CD4-positive, alpha-beta T cell treated with Interleukin-2 at 100 ng/mL for 4 hours (primary cell): ENCODE measurements around the gene PSMB2.

Experiments used
- DNase-seq: peaks from one replicate; pipeline ENCODE4 v3.0.0-alpha.2; 2020; ENCODE audit warnings: low spot score

The PSMB2 gene

DNA sequence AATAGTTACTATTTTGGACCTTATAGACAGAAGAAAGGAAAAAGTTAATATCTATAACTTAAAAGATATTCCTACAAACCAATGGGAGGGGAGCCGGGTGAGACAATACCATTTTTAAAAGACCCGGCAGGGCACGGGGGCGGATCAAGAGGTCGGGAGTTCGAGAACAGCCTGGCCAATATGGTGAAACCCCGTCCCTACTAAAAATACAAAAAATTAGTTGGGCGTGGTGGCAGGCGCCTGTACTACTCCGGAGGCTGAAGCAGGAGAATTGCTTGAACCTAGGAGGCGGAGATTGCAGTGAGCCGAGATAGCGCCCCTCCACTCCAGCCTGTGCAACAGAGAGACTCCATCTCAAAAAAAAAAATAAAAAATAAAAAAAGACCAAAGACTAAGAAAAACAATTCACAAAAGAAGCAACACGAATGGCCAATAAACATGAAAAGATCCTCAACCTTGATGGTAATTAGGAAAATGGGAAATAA, 1.2 kb upstream of the PSMB2 start:
- no peak for DNase-seq

DNA sequence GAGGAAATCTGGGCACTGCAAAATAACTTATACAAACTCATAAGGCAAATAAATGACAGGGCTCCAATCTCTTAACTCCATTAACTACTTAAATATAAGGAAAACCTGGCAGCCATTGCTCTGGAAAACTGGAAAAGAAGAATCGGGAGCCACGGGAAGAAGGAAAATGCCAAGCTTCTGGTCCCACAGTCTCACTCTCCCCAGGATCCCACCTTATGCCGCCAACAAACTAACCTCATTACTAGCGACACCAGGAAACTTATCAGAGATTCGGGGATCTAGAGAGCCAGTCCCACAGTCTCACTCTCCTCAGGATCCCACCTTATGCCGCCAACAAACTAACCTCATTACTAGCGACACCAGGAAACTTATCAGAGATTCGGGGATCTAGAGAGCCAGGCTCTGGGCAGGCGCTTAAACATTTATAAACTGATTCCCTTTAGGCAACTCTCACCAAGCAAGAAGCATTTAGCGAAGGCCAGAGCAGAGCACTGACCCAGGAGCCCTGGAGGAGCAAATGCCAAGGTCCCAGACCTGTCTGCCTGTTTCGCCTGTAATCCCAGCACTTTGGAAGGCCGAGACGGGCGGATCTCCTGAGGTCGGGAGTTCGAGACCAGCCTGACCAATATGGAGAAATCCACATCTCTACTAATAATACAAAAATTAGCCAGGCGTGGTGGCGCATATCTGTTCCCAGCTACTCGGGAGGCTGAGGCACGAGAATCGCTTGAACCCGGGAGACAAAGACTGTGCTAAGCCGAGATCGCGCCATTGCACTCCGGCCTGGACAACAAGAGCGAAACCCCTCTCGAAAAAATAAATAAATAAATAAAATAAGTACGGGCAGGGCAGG, 720 bp downstream of the PSMB2 start:
- DNase-seq = no peak

DNA sequence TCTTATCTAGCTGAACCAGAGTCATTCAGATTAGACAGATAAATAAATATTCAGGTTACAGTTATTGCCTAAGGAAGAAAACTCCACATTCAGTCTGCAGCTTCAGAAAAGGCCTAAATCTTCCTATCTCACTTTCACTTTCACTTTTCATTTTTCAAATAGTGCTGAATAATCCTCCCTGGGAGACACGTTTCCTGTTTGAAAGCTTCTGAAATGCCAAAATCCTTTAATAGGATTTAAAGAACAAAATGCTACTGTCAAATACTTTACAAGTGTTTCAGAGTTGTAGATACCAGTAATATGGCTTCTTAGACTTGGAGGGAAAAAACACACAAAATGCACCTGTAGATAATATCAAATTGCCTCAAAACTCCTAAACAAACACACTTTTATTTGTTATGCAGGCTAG, 3.9 kb downstream of the PSMB2 start:
- DNase-seq = peak; percentile 39

DNA sequence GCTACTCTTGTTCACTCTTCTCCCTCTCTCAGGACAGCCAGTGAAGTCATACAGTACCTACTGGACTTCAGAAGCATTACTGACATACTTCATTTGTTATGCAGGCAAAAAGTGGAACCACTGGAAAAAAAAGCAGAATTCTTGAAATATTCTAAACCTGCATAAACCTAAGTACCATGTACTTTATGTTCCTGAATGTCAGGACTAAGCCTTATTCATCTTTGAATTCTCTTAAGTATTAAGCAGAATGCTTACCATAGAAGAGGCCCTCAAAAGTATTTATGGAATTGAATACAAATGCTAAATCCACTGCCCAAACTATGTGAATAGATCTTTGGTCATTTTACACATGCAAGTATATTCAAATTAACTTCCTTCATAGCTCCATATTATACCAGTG, 7.8 kb downstream of the PSMB2 start:
- DNase-seq = no peak

DNA sequence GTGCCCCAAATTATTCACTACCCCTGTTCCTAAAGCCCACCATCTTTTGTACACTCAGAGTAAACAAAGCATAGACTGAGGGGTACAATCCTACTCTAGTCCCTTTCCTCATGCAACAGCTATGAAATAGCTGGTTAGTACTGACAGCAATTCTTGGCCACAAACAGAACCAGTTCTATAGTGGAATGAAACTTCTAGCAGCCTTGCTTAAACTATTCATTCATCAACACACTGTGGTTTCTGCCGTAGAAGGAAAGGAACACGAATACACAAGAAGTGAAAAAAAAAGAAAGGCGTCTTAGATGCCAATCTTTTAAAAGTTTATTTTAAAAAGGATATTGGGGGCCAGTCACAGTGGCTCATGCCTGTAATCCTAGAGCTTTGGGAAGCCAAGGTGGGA, 9.9 kb downstream of the PSMB2 start:
- DNase-seq = no peak

DNA sequence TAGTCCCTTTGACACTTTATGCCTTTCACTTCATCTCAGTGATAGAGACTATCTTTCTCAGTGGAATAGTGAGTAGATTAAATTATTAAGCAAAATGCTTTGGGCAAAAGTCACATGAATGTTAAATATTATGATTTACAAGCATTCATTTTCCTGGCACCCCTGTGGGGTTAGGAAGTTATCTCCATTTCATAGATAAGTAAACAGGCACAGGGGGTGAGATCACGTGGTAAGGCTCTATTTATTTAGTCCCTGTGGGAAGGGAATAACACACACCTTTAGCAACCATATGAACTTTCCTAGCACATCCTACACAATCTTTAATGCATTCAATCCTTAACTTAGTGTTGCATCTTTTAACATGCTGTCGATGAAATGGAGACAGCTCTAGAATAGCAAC, 12.3 kb downstream of the PSMB2 start:
- no peak for DNase-seq

DNA sequence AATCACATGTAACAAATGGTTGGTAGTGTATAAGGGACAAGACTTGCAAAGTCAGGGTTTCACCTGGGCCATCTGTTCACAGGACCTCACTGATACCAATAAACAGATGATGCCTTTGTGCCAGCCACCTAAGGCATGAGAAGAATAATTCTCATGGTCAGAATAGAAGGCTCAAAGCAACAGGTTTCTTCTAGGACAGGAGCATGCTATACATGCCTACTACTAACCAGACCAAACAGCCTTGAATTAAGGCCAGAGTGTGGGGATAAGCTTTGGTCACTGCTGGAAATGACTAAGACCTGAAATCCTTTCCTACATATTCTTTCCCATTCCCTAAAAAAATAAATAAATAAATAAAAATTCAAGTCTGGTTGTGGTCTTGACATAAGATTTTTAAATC, 17.5 kb downstream of the PSMB2 start:
- DNase-seq = no peak

DNA sequence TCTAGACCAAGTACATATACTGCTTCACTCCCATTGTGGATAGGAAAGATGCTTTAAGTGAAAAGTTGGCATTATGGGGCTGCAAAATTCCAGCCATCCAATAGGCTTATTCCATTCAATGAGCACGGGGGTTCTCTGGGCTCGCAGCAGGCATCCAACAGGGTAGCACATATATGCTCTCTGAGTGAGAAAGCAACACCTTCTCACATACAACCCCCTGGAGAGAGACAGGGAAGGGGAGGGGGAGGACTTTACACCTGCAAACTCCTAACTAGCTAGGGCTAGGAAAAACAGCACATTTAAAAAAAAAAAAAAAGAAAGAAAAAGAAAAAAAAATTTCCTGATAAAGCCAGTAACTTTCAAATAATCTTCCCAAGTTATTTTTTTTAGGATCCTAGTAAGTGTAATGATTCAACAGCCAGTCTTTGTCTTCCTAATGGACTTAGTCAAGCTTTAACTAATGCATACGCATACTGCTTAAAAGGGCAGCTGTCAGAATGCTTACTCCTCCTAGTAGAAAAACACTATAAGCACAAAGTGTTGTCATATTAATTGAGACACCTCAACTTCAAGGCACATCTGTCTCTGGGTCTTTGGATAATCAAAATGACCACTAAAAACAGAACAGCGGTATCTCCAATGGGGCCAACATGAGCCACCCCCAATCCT, 18.7 kb downstream of the PSMB2 start:
- no peak for DNase-seq

DNA sequence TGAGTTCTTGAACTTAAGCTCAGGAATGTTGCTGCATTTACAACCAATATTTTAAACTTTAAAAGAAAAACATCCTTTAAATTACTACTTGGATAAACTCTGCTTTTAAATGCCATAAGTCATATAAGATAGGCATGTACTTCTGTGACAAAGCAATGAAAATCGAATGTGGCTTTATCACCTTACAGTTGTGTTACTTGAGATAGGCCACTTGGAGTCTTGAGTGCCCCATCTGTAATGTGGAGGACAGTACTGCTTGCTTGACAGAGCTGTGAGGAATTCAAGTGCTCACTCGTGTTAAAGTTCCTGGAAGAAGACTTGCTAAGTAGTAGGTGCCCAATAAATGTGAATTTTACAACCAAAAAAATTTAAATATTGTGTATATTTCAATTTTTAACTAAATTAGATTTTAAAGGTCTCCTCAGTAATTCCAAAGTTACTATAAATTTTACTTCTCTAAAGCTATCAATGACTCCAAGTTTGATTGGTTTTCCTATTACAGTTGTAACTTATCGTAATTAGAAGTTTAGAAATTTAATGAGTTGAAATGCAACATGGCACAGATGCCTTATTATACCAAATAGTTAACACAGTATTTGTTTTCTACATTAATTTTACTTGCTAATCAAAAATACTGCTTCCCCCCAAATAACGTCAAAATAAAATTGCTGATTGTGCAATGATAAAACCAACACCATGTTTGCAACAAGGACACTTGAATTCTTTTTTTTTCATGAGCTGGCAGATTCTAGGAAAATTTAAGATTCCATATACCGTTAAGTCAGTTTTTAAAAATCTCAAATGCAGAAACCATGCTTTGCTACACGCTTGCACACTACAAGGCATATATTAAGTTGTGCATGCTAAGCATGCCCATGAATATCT, 21.8 kb downstream of the PSMB2 start:
- no peak for DNase-seq

DNA sequence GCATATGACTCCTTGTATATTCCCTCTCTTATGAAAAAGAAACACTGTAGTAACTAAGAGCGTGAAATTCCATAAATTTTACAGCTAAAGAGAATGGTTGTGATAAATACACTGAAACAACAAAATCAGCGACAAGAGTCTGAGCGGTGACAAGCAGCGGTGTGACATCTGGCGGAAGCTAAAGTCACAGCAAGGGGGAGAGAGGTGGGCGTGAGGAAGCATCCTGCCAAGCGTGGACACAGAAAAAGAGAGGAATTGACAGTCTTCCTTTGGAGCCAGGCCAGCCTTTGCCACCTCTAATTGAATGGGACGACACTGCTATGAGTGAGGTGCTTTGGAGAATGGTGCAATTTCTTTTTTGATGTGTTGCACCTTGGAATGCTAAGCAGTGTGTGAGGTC, 25.9 kb downstream of the PSMB2 start:
- no peak for DNase-seq

DNA sequence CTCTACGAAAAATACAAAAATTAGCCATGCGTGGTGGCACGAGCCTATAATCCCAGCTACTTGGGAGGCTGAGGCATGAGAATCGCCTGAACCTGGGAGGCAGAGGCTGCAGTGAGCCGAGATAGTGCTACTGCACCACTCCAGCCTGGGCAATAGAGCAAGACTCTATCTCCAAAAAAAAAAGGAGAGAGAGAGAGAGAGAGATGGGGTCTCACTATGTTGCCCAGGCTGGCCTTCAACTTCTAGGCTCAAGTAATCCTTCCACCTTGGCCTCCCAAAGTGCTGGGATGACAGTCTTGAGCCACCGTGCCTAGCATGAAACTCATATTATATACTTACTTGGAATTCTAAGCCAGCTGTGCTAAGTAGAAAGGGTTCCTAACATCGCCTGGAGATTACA, 29.7 kb downstream of the PSMB2 start:
- DNase-seq = no peak

DNA sequence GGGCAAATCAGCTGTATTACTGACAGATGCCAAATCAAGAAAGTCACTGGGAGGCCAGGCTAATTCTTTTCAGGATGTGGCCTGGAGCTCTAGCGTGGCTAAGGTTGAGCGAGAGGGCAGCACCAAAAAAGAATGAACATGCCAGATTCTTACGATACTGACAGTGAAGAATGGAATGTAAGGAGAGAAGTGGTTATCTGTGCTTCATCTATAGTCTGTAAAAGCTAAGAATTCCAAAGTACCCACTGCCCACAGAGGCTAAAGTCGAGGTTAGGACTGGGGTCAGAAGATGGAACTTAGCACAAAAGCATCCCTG, 35.5 kb downstream of the PSMB2 start:
- DNase-seq = no peak

DNA sequence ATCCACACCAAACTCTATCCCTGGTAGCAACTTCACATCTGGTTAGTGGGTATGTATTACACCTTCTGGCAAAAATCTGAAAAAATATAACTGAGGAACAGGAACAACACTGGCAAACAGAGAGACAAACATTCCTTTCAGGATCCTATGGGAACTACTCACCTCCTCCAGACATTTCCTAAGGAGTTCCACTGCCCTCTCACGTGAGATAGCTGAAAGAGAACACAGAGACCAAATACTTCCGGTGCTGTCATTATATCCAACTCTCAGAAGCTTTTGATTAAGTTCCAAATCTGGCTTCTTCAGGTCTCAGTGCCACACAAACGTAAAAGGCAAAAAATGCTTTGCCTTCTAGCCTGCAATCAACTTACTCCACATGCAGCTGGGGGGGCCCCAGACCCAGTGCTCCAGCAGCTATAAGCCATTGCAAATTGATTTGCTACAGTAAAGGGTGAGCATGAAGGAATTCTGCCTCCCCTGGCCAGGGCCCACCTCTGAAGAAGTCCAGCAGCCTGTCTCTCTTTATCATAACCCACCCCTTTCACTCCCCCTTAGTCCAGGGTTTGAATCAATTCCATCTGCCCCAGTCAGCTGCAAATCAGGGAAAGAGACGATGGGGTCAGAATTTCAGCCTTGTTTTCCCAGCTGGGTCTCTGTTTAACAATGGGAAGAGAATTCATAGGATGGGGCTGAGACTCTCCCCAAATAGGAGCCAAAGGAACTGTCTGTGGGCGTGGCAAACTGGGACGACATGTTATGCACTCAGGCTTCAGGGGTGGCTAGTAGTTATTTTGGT, 36.1 kb downstream of the PSMB2 start:
- DNase-seq = no peak

DNA sequence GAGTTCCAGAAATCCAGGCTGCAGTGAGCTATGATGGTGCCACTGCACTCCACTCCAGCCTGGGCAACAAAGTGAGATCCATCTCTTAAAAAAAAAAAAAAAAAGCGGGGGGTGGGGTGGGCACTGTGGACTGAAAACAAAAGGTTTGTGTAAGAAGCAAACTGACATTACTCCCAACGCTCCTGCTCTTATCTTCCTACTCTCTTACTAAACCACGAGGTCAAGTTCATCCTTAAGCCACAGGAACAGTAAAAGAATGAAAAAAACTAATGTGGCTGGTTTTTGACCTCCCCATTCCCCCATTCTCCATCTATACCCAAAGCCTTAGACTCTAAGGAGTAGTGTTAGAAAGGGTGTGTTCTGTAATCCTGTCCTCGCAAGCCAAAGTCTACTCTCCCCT, 37.4 kb downstream of the PSMB2 start:
- DNase-seq = no peak

DNA sequence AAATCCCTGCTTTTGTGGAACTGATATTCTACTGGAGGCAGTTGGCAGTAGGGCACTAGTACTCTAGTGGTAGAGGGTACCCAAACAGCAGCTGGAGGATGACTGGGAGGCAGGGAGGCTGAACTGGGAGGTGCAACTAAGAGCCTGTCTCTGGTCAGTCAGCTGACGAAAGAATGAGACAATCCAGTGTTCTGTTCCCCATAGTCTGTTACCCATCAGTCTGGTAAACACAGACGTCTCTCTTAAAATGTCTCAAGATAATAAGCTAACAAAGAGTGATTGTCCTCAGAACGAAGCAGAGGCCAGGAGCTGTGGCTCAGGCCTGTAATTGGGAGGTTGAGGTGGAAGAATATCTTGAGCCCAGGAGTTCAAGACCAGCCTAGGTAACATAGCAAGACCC, 37.9 kb downstream of the PSMB2 start:
- no peak for DNase-seq

DNA sequence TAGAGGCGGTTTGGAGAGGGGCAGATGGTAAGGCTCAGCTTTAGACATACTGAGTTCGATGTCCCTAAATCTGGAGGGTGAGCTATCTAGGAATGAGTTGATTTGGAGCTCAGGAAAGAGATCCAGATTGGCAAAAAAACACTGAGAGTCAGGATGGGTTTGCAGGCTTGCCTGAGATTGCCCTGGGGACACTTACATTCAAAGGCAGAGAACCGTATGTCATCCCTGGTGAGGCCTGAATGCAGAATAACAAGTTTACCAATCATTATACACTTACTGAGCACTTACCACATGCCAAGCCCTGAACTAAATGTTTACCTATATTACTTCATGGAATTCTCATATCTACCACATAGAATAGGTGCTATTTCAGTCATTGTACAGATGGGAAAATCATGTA, 40.7 kb downstream of the PSMB2 start:
- no peak for DNase-seq

DNA sequence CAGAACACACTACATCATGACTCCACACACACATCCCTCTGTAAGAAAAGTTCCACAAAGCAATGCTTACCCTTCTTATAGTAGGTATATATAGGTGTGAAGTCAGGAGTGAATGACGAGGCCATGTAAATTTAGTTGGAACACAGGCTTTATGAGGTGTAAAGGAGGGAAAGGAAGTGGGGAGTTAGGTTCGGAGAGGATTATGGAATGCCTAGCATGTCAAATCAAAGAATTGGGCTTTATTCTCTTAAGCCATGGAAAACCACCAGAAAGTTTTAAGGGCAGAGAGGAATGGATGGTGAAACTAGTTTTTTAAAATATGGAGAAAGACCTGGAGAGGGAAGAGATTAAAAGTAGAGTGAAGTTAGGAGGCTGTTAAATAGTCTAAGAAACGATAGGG, 41.9 kb downstream of the PSMB2 start:
- no peak for DNase-seq

DNA sequence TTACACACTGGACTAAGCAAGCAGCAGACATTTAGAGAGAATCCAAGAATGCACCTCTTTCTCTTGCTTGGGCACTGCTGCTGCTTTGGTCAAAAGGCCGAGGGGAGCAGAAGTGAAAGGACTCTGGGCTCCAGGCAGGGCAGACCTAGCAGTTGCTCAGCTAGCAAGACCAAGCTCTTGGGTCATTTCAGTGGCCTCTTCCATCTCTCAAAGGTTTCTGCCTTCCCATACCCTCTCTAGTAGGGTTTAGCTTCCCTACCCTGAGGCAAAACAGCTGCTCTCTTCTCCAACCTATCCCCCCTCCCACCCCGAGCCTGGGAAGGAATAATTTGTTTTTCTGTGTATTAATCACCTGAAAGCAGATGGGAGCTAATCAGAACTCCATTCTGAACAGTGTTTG, 42.4 kb downstream of the PSMB2 start:
- DNase-seq = no peak

DNA sequence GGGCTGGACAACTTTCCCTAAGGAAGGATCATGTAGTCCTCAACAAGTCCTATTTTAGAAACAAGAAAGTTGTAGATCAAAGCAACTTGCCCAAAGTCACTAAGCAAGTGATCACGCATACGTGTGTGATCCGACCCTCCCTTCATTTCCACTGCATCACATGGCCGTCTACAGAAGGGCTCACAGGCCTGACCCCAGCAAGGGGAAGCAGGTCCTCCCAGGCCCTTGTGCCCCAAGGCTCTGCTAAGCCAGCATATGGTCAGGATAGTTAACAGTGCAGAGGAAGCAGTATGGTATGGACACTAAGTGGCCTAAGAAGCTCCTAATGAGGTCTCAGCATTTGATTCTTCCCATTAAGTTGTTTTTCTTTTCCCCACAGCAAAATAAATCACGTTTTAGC, 43.5 kb downstream of the PSMB2 start:
- no peak for DNase-seq

DNA sequence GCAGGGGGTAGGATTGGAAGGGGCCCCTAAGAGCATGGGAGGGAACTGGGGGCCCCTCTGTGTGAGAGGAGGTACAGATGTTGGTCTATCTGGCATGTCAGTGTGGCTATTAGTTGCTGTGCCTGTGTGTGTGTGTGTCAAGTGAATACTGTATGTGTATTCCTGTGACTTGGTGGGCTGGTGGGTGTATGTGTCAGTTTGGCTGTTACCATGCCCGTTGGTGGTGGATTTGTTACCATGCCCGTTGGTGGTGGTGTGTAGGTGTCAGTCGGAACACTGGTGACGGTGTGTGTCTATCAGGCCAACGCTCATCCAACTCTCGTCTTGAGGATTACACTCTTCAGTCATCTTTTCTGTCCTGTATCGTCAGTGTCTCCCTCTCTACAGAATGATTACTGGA, 45.6 kb downstream of the PSMB2 start:
- DNase-seq = no peak

DNA sequence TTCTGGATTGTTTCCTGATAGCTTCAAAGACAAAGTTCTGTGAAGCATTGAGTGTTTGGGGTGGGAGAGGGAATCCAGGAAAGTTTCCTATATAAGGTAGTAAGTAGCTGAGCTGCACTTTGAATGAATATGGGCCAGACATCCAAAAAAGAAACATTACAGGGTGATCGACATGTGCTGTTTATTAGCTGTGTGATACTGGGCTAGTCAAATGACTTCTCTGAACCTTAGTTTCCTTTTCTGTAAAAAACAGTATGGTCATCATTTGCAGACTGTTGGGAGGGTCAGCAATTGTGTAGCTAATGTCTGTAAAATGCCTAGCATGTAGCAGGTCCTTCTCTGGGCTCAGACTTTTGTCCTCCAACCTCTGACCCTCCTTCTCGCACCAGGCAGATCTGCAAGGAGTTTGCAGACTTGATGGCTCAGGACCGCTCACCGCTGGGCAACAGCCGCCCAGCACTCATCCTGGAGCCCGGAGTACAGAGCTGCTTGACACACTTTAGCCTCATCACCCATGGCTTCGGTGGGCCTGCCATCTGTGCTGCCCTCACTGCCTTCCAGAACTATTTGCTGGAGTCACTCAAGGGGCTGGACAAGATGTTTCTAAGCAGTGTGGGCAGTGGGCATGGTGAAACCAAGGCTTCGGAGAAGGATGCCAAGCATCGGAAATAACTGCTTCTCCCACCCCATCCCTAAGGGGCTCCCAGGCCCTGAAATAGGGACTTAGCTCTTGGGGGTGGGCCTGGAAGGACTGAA, 47.1 kb downstream of the PSMB2 start:
- no peak for DNase-seq
